A549 (cell line): ENCODE results near the gene CFAP99. TPM values are rescaled to one million over a fixed set of nuclear protein-coding genes. Genes with fewer than 3 reads are reported as not detected.

ENCODE experiments used
- ATAC-seq, 2 experiments: fragments of 200-7000 bp in 1 of 2; fragments of >200 bp in 1 of 2; cut with Nextera tagmentation in 1 of 2; cut with Tn5 transposase in 1 of 2; 3 replicates each; pipeline versions ENCODE4 v1.8.0 to v1.9.1; 2018 to 2020; ENCODE audit warnings: mild to moderate bottlenecking in 1 of 2, moderate library complexity in 1 of 2
- CTCF ChIA-PET: fragments of 300-600 bp; sonication (Branson Sonifier 250); formaldehyde crosslinking; extraction: SDS; loops from one replicate; lab custom pipeline; 2021; ENCODE audit warnings: antibody characterized with exemption, inconsistent platforms; lab: Yijun Ruan, JAX
- POLR2A ChIA-PET: fragments of 350-600 bp; formaldehyde crosslinking; extraction: SDS; loops from one replicate; lab custom pipeline; 2021; ENCODE audit warnings: antibody characterized with exemption, inconsistent platforms; lab: Yijun Ruan, JAX
- DNase-seq, 2 experiments: peaks; one replicate each; pipeline versions ENCODE4 v3.0.0 to v3.0.0-alpha.2; 2011 to 2016; ENCODE audit warnings: low read depth in 1 of 2, low spot score in 1 of 2
- FAIRE-seq: peaks from 2 replicates; lab custom pipeline; 2011; peaks lifted over from hg19 to GRCh38; lab: Jason Lieb, UNC
- H3K27ac ChIP-seq, 2 experiments: fragments of >200 bp; sonication (Bioruptor Twin); formaldehyde crosslinking; 3 replicates each; pipeline ENCODE4 v1.5.1; 2016 to 2017
- H3K4me1 ChIP-seq: fragments of >200 bp; sonication (Bioruptor Twin); formaldehyde crosslinking; 3 replicates; pipeline ENCODE4 v1.6.1; 2016
- H3K4me2 ChIP-seq: fragments of >200 bp; sonication (Bioruptor Twin); formaldehyde crosslinking; 3 replicates; pipeline ENCODE4 v1.6.1; 2016
- H3K4me3 ChIP-seq: fragments of >200 bp; sonication (Bioruptor Twin); formaldehyde crosslinking; 3 replicates; pipeline ENCODE4 v1.5.1; 2016
- H3K9me3 ChIP-seq: fragments of >200 bp; sonication (Bioruptor Twin); formaldehyde crosslinking; 3 replicates; pipeline ENCODE4 v1.6.1; 2016
- CEBPB ChIP-seq, 2 experiments: fragments of >200 bp in 1 of 2; sonication (Bioruptor Twin) in 1 of 2; formaldehyde crosslinking in 1 of 2; IDR thresholded peaks; 2 replicates each; pipeline ENCODE4 v1.6.1; 2012 to 2016
- CHD4 ChIP-seq: fragments of 200-600 bp; sonication (generic); IDR thresholded peaks from 2 replicates; pipeline ENCODE4 v1.6.1; 2016; ENCODE audit warnings: antibody characterized with exemption, mild to moderate bottlenecking, borderline replicate concordance
- CTCF ChIP-seq: fragments of >200 bp; sonication (Bioruptor Twin); formaldehyde crosslinking; IDR thresholded peaks from 3 replicates; pipeline ENCODE4 v1.5.1; 2016
- EHMT2 ChIP-seq: fragments of 200-600 bp; sonication (generic); IDR thresholded peaks from 2 replicates; pipeline ENCODE4 v1.6.1; 2016; ENCODE audit warnings: antibody characterized with exemption, low read depth, mild to moderate bottlenecking, moderate library complexity
- FOSB ChIP-seq: fragments of 250-450 bp; sonication (Bioruptor Pico); IDR thresholded peaks from 2 replicates; pipeline ENCODE4 v1.5.0; 2020; ENCODE audit warnings: mild to moderate bottlenecking, moderate library complexity
- HDAC2 ChIP-seq: fragments of 200-600 bp; sonication (generic); IDR thresholded peaks from 2 replicates; pipeline ENCODE4 v1.6.1; 2016
- HMGXB4 ChIP-seq: fragments of 250-450 bp; sonication (Bioruptor Pico); IDR thresholded peaks from 2 replicates; pipeline ENCODE4 v1.5.0; 2021; ENCODE audit warnings: mild to moderate bottlenecking, moderate library complexity, borderline replicate concordance
- HOXB5 ChIP-seq: fragments of 250-450 bp; sonication (Bioruptor Pico); IDR thresholded peaks from 2 replicates; pipeline ENCODE4 v1.5.0; 2020; ENCODE audit warnings: mild to moderate bottlenecking, moderate library complexity
- JUNB ChIP-seq: fragments of >200 bp; sonication (Bioruptor Twin); formaldehyde crosslinking; IDR thresholded peaks from 2 replicates; pipeline ENCODE4 v1.6.1; 2016
- KDM1A ChIP-seq: fragments of 200-600 bp; sonication (generic); IDR thresholded peaks from 2 replicates; pipeline ENCODE4 v1.6.1; 2016; ENCODE audit warnings: low read depth, mild to moderate bottlenecking
- MAFK ChIP-seq: fragments of 450-650 bp; IDR thresholded peaks from 2 replicates; pipeline ENCODE4 v1.6.1; 2014; ENCODE audit not compliant: partially characterized antibody
- MAX ChIP-seq: IDR thresholded peaks from 2 replicates; pipeline ENCODE4 v1.6.1; 2012
- NFE2L2 ChIP-seq: fragments of 150-350 bp; conservative IDR thresholded peaks from 2 replicates; pipeline ENCODE4 v1.6.1; 2014; ENCODE audit warnings: low read length
- NR3C1 ChIP-seq: fragments of >200 bp; sonication (Bioruptor Twin); formaldehyde crosslinking; IDR thresholded peaks from 3 replicates; pipeline ENCODE4 v1.6.1; 2017
- RAD21 ChIP-seq, 2 experiments: fragments of >200 bp in 1 of 2; sonication (Bioruptor Twin) in 1 of 2; formaldehyde crosslinking in 1 of 2; IDR thresholded peaks in 1 of 2; conservative IDR thresholded peaks in 1 of 2; 2 replicates in 1 of 2; 3 replicates in 1 of 2; pipeline ENCODE4 v1.6.1; 2012 to 2018; ENCODE audit warnings: inconsistent platforms in 1 of 2
- RCOR1 ChIP-seq: fragments of 150-350 bp; IDR thresholded peaks from 2 replicates; pipeline ENCODE4 v1.6.1; 2014; ENCODE audit warnings: antibody characterized with exemption, low read length, low read depth
- SMC3 ChIP-seq: fragments of >200 bp; sonication (Bioruptor Twin); formaldehyde crosslinking; IDR thresholded peaks from 3 replicates; pipeline ENCODE4 v1.6.1; 2018; ENCODE audit warnings: inconsistent platforms
- USF2 ChIP-seq: fragments of 450-650 bp; IDR thresholded peaks from 2 replicates; pipeline ENCODE4 v1.6.1; 2014; ENCODE audit warnings: antibody characterized with exemption
- ZFP36 ChIP-seq: fragments of 450-650 bp; IDR thresholded peaks from 2 replicates; pipeline ENCODE4 v1.6.1; 2014; ENCODE audit warnings: borderline replicate concordance; ENCODE audit not compliant: partially characterized antibody
- WGBS: methylation state at CpG from one replicate; pipeline ENCODE4 v1.1.6; 2017; ENCODE audit errors: missing lambda C conversion rate; 5-methylcytosine and 5-hydroxymethylcytosine counted together
- polyA plus RNA-seq, 4 experiments: library from polyadenylated mRNA; depleted of rRNA in 3 of 4; stranded (reverse); fragments of >200 nt; fragmentation: RNase III in 1 of 4; extraction: RNeasy Plus Mini Kit Qiagen cat#74134 plus additional on column Dnase treatment in 1 of 4; gene quantifications; 2 replicates in 3 of 4; 3 replicates in 1 of 4; pipeline ENCODE4 v1.2.3, GENCODE V29; 2011 to 2017
- TF ChIP-seq, protein P1 (sequence below): IDR thresholded peaks from 2 replicates; pipeline ENCODE4 v1.6.1; 2012; ENCODE audit warnings: low read depth, borderline replicate concordance

The CFAP99 gene
- polyA plus RNA-seq, 2 of the 4 experiments (the other 2 are of a cell fraction) = 0.09 TPM; not detected in 1

- Histone ChIP-seq H3K4me2 (no peak overlapping the region), H3K4me3 (no peak overlapping the region), H3K27ac (no peak overlapping the region), H3K9me3 (no peaks in the 10 kb centered on the region), H3K4me1 (0 out of 3 replicates have a peak, but pooled peaks cover 3% of the 10 kb centered on the region)
- TF ChIP-seq HMGXB4 (CRISPR knock-in tag) (no peak), USF2 (no peak), RAD21 (conservative IDR thresholded peaks at IDR 0.05 in 1 of 2, IDR thresholded peaks at IDR 0.05 in 1 of 2) (no peak), MAX (no peak), CTCF (no peak), NR3C1 (no peak), CEBPB (IDR thresholded peaks at IDR 0.05) (no peak), CHD4 (no peak), KDM1A (no peak), EHMT2 (no peak), JUNB (no peak), MAFK (no peak), HDAC2 (no peak), FOSB (CRISPR knock-in tag) (no peak), ZFP36 (no peak), NFE2L2 (no peak)
- TF ChIP-seq, protein P1, sequence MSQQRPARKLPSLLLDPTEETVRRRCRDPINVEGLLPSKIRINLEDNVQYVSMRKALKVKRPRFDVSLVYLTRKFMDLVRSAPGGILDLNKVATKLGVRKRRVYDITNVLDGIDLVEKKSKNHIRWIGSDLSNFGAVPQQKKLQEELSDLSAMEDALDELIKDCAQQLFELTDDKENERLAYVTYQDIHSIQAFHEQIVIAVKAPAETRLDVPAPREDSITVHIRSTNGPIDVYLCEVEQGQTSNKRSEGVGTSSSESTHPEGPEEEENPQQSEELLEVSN = no peak
- DNase-seq (no peak), FAIRE-seq (no peak), ATAC-seq (no peak)
- POLR2A ChIA-PET = no interaction called here
- 77% methylated on average over 13 of the region's 16 CpGs for WGBS
- CTCF ChIA-PET = interaction anchor here (0.6 to 2.5 kb wide), 3 partner anchors 23 to 907 kb away, joined by 3 to 5 read pairs (median 3); no protein-coding TSS in a partner anchor
Observed at GRCh38 chr4:2438822-2439718, 20.3 kb downstream of the CFAP99 start.

DNA sequence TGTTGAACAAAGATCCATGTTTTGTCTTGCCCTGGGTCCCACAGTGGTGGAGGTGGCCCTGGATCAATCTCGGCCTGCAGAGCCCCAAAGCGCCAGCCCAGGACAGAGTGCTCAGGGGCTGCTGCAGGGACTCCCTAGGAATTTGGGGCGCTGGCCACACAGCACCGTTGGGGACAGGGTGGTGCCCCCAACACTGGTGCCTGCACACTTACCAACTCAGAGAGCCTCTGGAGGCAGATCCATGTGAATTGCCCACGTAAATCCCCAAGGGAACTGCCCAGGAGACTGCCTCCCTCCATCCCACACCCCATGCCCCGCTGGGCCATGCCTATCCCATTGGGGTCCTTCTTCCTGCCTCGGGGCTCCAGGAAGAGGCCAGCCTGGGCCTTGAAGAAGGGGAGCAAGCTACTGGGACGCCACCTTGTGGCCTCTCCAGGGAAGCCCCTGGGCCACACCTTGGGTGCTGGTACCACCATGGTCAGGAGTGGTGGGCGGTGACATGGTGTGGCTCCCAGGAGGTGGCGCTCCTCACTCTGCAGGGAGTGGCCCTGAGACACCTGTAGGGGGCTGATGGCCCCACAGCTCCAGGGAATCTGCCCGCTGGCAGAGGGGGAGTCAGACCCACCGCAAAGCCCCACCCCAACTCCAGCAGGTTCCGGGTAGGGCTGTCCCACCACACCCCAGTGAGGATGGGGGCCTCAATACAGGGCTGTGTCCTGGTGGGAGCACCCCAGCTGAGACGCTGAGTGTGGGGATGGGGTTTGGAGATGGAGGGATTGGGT is 22.8 kb downstream of the CFAP99 start:
- no peak for FAIRE-seq
- H3K4me3 ChIP-seq = no peak overlapping the region
- no peaks in the 10 kb centered on the region for H3K9me3 ChIP-seq
- H3K4me1 ChIP-seq = 0 out of 3 replicates have a peak, but pooled peaks cover 3% of the 10 kb centered on the region
- peak; percentile 74 to 97 for ATAC-seq
- peak; percentile 54 for TF ChIP-seq CTCF
- peak; percentile 41; the same call in 1 of the 2 replicates for TF ChIP-seq MAX
- TF ChIP-seq RAD21 (conservative IDR thresholded peaks at IDR 0.05 in 1 of 2, IDR thresholded peaks at IDR 0.05 in 1 of 2) = peak; percentile 55 to 68
- no peak for TF ChIP-seq HOXB5 (CRISPR knock-in tag)
- peak; percentile 57 for TF ChIP-seq SMC3
- TF ChIP-seq RCOR1 = no peak
- peak overlapping the region in 1 of 2 experiments; percentile 30; a peak in 1 of 6 replicates for H3K27ac ChIP-seq
- peak; percentile 68 to 86 for DNase-seq
- POLR2A ChIA-PET = no interaction called here
- 66% methylated on average over 5 of the region's 14 CpGs for WGBS
- CTCF ChIA-PET = interaction anchor here (0.8 to 2.6 kb wide), 11 partner anchors 14 to 232 kb away, joined by 3 to 21 read pairs (median 4); partner anchors contain the start of genes CFAP99 and RNF4
- H3K4me2 ChIP-seq = no peak overlapping the region
